SK-N-MC (cell line): ENCODE results near the gene DOCK10.

ENCODE experiments used
- DNase-seq: peaks from one replicate; pipeline ENCODE4 v3.0.0-alpha.2; 2011; ENCODE audit warnings: low read depth, low spot score
- H3K27ac ChIP-seq: fragments of 200-600 bp; sonication (generic); 2 replicates; pipeline ENCODE4 v1.5.1; 2016; ENCODE audit warnings: mixed run types
- H3K36me3 ChIP-seq: fragments of 200-600 bp; sonication (generic); 2 replicates; pipeline ENCODE4 v1.6.1; 2017; ENCODE audit warnings: antibody characterized with exemption, low read length, mixed read lengths; ENCODE audit not compliant: insufficient read depth
- H3K4me3 ChIP-seq: fragments of 200-600 bp; sonication (generic); 2 replicates; pipeline ENCODE4 v1.5.1; 2016
- H3K9ac ChIP-seq: fragments of 200-600 bp; sonication (generic); 2 replicates; pipeline ENCODE4 v1.8.0; 2017; ENCODE audit warnings: mixed run types, mixed read lengths; ENCODE audit not compliant: insufficient read length
- H3K9me3 ChIP-seq: fragments of 200-600 bp; sonication (generic); 2 replicates; pipeline ENCODE4 v1.6.1; 2017; ENCODE audit warnings: low read depth, mild to moderate bottlenecking, antibody characterized with exemption, low read length, moderate library complexity, mixed read lengths
- EZH2 ChIP-seq: fragments of 200-600 bp; sonication (generic); IDR thresholded peaks from one replicate; pipeline ENCODE4 v1.6.1; 2017; ENCODE audit warnings: antibody characterized with exemption
- FOXP2 ChIP-seq: optimal IDR thresholded peaks from 2 replicates; pipeline ENCODE3; 2011; ENCODE audit warnings: mild to moderate bottlenecking, moderate library complexity; ENCODE audit not compliant: insufficient read depth; ENCODE audit errors: extremely low read length, control extremely low read depth
- POLR2AphosphoS5 ChIP-seq: IDR thresholded peaks from 2 replicates; pipeline ENCODE4 v1.6.1; 2012; ENCODE audit warnings: mild to moderate bottlenecking, low read depth, low read length, borderline replicate concordance

The DOCK10 gene

GRCh38 chr2:225025917-225026571 lies 16.2 kb downstream of the DOCK10 start:
- TF ChIP-seq POLR2AphosphoS5 = no peak
- TF ChIP-seq FOXP2 = peak; percentile 82
- no peaks in the 10 kb centered on the region for H3K9me3 ChIP-seq
- H3K9ac ChIP-seq = no peak overlapping the region

GRCh38 chr2:225022188-225022587 lies 20.1 kb downstream of the DOCK10 start:
- Histone ChIP-seq H3K9me3 (no peaks in the 10 kb centered on the region), H3K36me3 (no peaks in the 10 kb centered on the region), H3K4me3 (no peak overlapping the region), H3K27ac (0 out of 2 replicates have a peak overlapping the region, but pooled peaks have one; percentile 0), H3K9ac (no peak overlapping the region)
- no peak for DNase-seq
- no peak for TF ChIP-seq FOXP2
- no peak for TF ChIP-seq POLR2AphosphoS5
- no peak for TF ChIP-seq EZH2

More at GRCh38 chr2:225025917-225026571, 16.2 kb downstream of the DOCK10 start:
- DNase-seq = peak; percentile 70
- Histone ChIP-seq H3K4me3 (no peak overlapping the region), H3K36me3 (no peaks in the 10 kb centered on the region), H3K27ac (peak overlapping the region; percentile 47)

GRCh38 chr2:225020168-225020849 lies 22.0 kb downstream of the DOCK10 start:
- Histone ChIP-seq H3K36me3 (no peaks in the 10 kb centered on the region), H3K9me3 (no peaks in the 10 kb centered on the region), H3K4me3 (no peak overlapping the region), H3K9ac (no peak overlapping the region), H3K27ac (peak overlapping the region; percentile 4; the same call in 1 of the 2 replicates)
- DNase-seq = no peak
- no peak for TF ChIP-seq POLR2AphosphoS5
- no peak for TF ChIP-seq EZH2
- TF ChIP-seq FOXP2 = no peak

DNA sequence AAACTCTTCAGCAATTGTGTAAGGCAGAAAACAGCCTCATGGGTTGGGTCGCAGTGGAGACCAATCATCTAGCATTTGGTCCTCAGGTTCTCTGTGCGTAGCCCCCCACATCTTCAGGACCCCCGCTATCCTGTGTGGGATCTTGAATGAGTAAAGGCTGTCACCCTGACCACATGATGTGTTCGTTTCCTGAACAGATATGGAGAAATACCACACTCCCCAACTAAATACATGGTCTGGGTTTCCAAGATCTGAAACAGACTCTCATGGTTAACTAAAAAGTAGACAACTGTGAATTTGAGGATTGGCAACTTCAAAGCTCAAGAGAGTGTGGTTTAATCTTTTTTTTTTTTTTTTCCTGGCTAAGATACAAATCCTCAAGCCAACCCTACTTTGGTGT lies 23.2 kb downstream of the DOCK10 start:
- Histone ChIP-seq H3K9me3 (no peaks in the 10 kb centered on the region), H3K36me3 (no peaks in the 10 kb centered on the region), H3K4me3 (no peak overlapping the region), H3K27ac (no peak overlapping the region), H3K9ac (no peak overlapping the region)
- TF ChIP-seq EZH2 = no peak
- TF ChIP-seq FOXP2 = no peak
- no peak for TF ChIP-seq POLR2AphosphoS5
- DNase-seq = no peak

DNA sequence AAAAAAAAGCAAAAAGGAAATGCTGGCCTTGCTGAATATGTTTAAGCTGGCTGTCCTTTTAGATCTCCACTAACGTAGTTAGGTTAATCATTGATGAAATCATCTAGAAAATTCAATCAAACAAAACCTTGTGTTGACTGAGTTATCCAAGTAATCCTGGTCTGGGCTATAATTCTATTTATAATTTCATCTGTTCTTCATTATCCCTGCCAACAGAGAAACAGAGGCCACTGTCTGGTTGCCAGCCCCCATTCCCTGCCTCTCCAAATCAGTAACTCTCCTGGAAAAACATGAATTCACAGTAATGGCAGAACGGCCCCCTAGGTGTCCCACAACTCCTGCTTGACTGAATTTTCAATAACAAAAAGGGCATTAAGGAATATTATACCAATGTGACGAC lies 24.6 kb downstream of the DOCK10 start:
- no peak for DNase-seq

DNA sequence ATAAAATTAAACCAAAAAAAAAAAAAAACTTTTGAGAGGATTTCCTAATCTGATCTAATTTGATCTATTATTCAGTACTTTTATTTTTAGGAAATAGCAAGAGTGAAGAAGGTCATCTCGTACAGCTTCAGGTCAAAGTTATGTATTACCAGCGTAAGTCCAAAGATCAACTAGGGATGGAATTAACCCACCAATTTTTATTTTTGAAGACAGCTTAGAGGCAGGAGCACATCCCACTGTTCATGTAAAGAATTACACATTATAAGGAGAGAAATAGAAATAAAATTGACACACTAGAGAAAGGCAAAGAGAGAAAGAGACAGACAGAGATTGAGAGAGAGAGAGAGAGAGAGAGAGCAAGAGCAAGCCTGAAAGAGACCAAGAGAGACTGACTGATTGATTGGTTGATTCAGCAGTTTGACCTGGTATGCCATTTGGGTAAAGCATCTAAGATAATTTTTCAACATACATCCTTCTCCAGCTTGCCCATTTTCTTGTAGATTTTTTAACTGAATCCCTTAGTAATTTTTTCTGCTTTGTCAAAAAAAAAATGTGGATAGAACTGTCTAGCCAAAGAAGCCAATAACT lies 25.1 kb downstream of the DOCK10 start:
- Histone ChIP-seq H3K36me3 (no peaks in the 10 kb centered on the region), H3K27ac (no peak overlapping the region), H3K9ac (no peak overlapping the region), H3K9me3 (no peaks in the 10 kb centered on the region), H3K4me3 (no peak overlapping the region)
- DNase-seq = no peak
- TF ChIP-seq FOXP2 (no peak), EZH2 (no peak), POLR2AphosphoS5 (no peak)

More for the DNA sequence above, 24.6 kb downstream of the DOCK10 start:
- Histone ChIP-seq H3K9me3 (no peaks in the 10 kb centered on the region), H3K9ac (no peak overlapping the region), H3K36me3 (no peaks in the 10 kb centered on the region), H3K27ac (no peak overlapping the region), H3K4me3 (no peak overlapping the region)
- TF ChIP-seq FOXP2 = no peak
- no peak for TF ChIP-seq EZH2
- no peak for TF ChIP-seq POLR2AphosphoS5

GRCh38 chr2:225013425-225014365 lies 28.6 kb downstream of the DOCK10 start:
- no peak overlapping the region for H3K9ac ChIP-seq
- H3K4me3 ChIP-seq = no peak overlapping the region
- H3K27ac ChIP-seq = no peak overlapping the region
- TF ChIP-seq POLR2AphosphoS5 = no peak
- no peak for TF ChIP-seq EZH2
- no peak for TF ChIP-seq FOXP2
- DNase-seq = no peak
- no peaks in the 10 kb centered on the region for H3K9me3 ChIP-seq
- H3K36me3 ChIP-seq = no peaks in the 10 kb centered on the region

DNA sequence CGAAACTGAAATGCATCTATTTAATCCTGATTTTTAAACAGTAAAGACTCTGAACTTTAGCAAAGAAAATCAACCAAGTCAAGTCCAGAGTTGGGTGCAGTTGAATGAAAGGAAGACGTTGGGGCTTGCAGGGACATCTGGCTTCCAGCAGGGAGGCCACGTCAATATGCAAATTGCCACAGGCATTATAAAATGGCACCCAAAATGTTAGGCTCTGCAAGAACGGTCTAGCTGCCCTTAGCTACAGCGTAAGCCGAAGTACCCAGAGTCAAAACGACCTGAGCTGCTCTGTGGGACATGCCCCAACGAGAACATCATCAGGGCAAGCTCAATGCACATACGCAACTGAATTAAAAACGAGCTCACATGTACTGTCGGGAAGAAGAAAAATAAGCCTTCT lies 30.7 kb downstream of the DOCK10 start:
- Histone ChIP-seq H3K4me3 (no peak overlapping the region), H3K36me3 (no peaks in the 10 kb centered on the region), H3K9me3 (no peaks in the 10 kb centered on the region), H3K27ac (no peak overlapping the region), H3K9ac (no peak overlapping the region)
- no peak for DNase-seq
- TF ChIP-seq EZH2 (no peak), POLR2AphosphoS5 (no peak), FOXP2 (no peak)
